LNCaP clone FGC (cell line): ENCODE measurements around the gene FILIP1L.
A peak's percentile ranks its signal among the peaks of the same experiment; 100 is the strongest.

Source experiments
- DNase-seq: peaks from one replicate; pipeline ENCODE4 v3.0.0-alpha.2; 2011; ENCODE audit warnings: low read depth
- H3K4me3 ChIP-seq: 2 replicates; pipeline ENCODE4 v1.5.1; 2011; ENCODE audit warnings: mild to moderate bottlenecking, low read depth, low read length, control low read depth
- CTCF ChIP-seq: IDR thresholded peaks from 2 replicates; pipeline ENCODE4 v1.5.1; 2012; ENCODE audit warnings: mild to moderate bottlenecking; ENCODE audit not compliant: control insufficient read depth, insufficient read depth; ENCODE audit errors: extremely low read depth

Gene FILIP1L

GRCh38 chr3:100023150-100023549 is 91.2 kb downstream of the FILIP1L start:
- no peak for TF ChIP-seq CTCF
- peak; percentile 63 for DNase-seq
- no peak overlapping the region for H3K4me3 ChIP-seq

GRCh38 chr3:100022506-100022905 is 91.8 kb downstream of the FILIP1L start:
- H3K4me3 ChIP-seq, result no peak overlapping the region
- no peak for TF ChIP-seq CTCF
- no peak for DNase-seq

- no peak for DNase-seq
- no peak for TF ChIP-seq CTCF
- no peak overlapping the region for H3K4me3 ChIP-seq
Measured at GRCh38 chr3:100020876-100021644, 93.2 kb downstream of the FILIP1L start.

GRCh38 chr3:100019719-100020118 is 94.6 kb downstream of the FILIP1L start:
- no peak for TF ChIP-seq CTCF
- H3K4me3 ChIP-seq, result no peak overlapping the region
- no peak for DNase-seq

- TF ChIP-seq CTCF, result no peak
- H3K4me3 ChIP-seq, result no peak overlapping the region
- DNase-seq, result no peak
Measured at GRCh38 chr3:100018806-100019205, 95.5 kb downstream of the FILIP1L start.

GRCh38 chr3:100010087-100010417 is 104.2 kb downstream of the FILIP1L start:
- no peak overlapping the region for H3K4me3 ChIP-seq
- no peak for DNase-seq
- no peak for TF ChIP-seq CTCF
